Measurements from ENCODE around the gene HINFP.

The HINFP gene, protein sequence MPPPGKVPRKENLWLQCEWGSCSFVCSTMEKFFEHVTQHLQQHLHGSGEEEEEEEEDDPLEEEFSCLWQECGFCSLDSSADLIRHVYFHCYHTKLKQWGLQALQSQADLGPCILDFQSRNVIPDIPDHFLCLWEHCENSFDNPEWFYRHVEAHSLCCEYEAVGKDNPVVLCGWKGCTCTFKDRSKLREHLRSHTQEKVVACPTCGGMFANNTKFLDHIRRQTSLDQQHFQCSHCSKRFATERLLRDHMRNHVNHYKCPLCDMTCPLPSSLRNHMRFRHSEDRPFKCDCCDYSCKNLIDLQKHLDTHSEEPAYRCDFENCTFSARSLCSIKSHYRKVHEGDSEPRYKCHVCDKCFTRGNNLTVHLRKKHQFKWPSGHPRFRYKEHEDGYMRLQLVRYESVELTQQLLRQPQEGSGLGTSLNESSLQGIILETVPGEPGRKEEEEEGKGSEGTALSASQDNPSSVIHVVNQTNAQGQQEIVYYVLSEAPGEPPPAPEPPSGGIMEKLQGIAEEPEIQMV

DNA sequence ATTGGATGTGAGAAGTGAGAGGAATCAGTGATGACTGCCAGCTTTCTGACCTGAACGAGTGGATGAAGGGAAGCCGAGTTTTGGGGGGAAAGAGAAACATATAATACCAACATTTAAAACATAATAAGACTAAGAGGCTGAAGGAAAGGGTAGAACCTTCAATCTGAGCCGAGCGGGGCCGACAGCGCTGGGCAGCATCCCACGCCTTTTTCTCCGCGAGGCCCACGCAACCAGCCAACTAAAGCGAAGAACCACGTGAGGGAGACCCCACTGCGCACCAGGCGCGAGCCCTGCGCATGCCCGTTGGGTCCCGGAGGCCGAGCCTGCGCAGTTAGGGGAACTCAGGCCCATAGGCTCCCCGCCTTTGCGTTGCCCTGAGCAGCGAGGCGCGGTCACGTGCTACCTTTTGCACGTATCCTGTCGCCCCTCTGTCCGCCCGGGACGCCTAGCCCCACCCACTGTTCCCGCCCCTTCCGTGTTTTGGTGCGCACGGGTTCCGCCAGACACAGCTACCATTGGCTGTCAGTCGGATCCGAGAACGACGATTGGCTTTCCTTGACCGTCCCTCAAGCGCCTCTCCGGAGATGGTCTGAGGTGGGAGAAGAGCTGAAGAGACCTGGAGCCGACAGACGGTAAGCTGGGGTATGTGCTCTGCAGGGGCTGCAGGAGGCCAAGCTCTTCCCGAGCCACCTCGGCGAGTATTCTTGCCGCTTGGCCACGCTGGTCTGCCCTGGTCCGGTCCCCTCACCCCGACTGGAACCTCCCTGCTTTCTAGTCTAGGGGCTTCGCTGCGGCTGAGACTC, at the start of gene HINFP:
TSS of gene HINFP (plus strand) at position 573 of the 803 bp plus-strand sequence. CDS start 5,365 bp downstream, outside the sequence.
- peak; percentile 100 for DNase-seq

DNA sequence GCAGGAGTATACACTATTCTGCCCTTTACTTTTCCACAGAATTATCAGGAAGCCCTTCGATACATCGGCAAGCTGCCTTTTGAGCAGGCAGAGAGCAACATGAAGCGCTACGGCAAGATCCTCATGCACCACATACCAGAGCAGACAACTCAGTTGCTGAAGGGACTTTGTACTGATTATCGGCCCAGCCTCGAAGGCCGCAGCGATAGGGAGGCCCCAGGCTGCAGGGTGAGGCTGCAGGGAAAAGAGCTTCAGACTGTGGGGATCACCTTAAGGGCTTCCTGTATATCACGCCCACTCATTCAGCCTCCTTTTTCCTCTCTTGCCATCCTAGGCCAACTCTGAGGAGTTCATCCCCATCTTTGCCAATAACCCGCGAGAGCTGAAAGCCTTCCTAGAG, 43.5 kb upstream of the HINFP start:
- DNase-seq, result no peak

DNA sequence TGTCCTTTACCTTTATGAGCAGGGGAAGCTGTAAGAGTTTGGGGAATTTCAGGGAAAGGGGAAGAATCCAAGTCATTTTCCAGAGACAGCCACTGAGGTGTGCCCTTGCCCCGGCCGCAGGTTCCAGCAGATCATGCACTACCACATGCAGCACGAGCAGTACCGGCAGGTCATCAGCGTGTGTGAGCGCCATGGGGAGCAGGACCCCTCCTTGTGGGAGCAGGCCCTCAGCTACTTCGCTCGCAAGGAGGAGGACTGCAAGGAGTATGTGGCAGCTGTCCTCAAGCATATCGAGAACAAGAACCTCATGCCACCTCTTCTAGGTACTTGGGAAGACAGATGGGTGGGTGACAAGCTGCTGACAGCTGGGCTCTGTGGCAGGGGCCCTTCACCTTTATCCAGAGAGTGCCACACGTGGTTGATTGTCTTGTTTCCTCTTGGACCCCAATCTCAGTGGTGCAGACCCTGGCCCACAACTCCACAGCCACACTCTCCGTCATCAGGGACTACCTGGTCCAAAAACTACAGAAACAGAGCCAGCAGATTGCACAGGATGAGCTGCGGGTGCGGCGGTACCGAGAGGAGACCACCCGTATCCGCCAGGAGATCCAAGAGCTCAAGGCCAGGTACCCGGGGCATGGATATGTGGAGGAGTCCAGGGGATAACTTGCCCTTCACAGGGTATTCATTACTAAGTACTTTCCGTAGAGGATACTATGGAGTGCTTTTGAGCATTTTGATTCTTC, 42.5 kb upstream of the HINFP start:
- DNase-seq, result no peak

DNA sequence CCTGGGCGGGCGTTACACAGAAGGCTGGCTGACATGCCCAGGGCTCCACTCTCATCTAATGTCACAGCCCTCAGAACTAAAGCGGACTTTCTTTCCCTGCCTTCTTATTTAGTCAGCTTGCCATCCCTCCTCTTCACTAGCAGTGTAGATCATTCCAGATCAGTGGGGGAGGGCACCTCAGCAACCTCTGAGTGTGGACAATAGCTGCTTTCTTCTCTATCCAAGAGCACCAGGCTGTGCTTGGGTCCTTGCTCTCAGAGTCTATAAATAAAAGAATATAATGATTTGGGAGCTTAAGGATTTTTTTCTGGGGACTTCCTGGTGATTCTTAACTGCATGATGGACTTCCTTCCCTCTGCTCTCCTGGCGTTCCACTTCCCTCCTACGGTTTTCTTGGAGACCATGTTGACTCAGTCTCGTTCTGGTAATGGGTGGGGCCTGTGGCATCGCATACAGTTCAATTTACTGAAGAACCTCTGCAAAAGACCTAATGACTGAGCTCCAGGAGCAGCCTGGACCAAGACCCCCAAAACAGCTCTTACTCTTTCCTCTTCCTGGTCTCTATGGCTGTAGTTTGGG, 39.6 kb upstream of the HINFP start:
- DNase-seq, result no peak

DNA sequence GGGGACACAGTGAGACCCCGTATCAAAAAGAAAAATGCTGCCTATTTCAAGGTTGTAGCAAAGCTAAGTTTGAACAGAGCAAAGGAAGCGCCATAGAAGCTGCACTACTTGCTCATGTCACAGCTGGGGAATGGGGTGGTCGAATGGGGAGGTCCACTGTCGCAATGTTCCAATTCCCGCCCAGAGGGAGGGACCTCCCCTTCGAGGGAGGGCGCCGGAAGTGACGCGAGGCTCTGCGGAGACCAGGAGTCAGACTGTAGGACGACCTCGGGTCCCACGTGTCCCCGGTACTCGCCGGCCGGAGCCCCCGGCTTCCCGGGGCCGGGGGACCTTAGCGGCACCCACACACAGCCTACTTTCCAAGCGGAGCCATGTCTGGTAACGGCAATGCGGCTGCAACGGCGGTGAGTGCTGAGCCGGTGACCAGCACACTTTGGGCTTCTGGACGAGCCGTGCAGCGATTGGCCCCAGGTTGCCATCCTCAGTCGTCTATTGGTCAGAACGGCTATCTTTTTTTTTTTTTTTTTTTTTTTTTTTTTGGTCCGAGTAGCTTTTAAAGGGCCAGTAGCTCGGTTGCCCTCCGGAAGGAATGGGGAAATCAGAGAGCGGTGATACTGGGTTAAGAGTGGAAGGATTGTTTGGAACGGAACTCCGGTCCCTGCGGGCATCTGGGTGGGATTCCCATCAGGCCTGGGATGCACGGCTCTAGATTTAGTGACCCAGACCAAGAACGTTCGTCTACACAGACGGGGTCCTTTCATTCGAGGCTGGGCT, 36.5 kb upstream of the HINFP start, which contains the start of gene HMBS:
TSS of gene HMBS (plus strand) at position 219 of the 774 bp plus-strand sequence. CDS start at position 372, 153 bp downstream.
- peak; percentile 90 for DNase-seq

DNA sequence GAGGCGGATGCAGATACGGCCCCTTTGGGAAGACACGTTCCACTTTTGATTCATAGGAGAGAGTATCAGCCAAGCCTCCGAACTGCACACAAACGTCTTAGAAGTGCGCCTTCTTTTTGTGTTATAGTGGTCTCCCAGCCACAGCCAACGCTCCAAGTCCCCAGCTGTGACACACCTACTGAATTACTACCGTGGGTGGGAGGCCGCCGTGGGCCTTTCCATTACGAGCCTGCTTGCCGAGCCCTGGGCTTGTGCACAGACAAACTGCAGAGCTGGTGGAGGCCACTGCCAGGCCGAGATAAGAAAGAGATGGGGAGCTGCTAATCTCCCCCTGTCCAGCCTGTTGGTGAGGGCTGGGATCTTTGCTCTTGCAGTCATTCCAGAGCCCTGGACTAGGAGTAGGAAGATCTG, 35.9 kb upstream of the HINFP start:
- peak; percentile 50 for DNase-seq

DNA sequence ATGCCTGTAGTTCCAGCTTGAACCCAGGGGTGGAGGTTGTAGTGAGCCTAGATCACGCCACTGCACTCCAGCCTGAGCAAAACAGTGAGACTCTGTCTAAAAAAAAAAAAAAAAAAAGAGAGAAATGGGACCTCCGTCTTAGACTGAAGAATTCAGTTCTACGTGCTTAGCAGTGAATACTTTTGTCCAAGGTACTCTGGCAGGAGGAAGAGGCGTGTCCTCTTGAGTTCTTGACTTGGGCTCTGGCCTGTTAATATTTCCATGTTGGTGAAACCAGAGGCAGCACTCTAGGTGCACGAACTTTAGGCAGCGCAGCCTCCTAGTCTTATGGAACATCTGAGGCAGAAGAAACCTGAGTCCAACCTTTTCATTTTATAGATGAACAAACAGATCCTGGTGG, 34.3 kb upstream of the HINFP start:
- no peak for DNase-seq

DNA sequence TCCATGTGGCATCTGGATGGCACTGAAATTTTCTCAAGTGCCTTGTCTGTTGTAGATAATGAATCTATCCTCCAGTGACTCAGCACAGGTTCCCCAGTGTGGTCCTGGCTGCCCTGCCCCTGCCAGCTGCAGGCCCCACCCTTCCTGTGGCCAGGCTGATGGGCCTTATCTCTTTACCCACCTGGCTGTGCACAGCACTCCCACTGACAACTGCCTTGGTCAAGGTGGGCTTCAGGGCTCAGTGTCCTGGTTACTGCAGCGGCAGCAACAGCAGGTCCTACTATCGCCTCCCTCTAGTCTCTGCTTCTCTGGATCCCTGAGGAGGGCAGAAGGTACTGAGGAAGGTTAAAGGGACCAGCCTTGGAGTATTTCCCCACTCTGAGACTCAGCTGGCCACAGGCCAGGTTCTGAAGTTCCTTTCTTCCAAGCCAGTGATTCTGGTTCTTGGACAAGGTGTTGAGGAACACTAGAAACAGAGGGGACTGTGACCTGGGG, 33.6 kb upstream of the HINFP start:
- DNase-seq, result no peak

DNA sequence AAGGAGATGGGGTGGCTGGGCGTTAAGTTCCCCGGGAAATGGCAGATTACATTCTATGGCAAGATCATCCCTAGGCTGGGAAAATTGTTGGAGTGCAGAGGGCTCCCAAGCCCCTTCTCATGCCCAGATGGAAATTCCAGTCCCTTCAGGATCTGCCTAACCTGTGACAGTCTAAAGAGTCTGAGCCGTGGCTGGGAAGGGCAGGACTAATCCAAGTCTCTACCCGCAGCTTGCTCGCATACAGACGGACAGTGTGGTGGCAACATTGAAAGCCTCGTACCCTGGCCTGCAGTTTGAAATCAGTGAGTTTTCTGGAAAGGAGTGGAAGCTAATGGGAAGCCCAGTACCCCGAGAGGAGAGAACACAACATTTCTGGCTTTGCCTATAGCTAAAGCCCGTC, 33.0 kb upstream of the HINFP start:
- no peak for DNase-seq

DNA sequence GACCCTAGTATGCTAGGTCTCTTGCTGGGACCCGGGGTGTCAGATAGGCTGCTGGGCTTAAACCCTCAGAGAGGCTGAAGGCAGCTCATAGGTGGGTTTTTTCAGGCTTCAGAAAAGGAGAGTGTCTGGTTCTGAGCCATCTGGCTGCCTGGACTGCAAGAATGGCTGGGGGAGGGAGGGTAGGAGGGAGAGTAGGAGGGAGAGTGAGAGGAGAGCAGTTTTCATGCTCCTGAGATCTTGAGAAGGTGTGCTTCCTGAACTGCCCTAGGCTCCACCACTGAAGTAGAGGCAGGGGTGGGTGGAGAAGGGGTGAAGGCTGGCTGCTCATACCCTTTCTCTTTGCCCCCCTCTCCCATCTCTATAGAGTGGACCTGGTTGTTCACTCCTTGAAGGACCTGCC, 32.1 kb upstream of the HINFP start:
- DNase-seq, result no peak

DNA sequence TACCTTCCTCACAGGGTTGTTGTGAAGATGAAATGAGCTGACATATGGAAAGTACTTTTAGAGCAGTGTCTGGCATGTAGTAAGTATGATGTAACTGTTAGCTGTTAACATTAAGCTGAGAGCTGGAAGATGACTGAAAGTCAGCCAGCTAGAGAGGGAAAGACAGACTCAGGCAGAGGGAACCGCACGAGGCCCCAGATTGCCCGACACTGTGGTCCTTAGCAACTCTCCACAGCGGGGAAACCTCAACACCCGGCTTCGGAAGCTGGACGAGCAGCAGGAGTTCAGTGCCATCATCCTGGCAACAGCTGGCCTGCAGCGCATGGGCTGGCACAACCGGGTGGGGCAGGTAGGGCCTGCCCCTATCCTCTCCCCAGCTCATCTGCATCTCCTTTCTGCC, 30.2 kb upstream of the HINFP start:
- no peak for DNase-seq

DNA sequence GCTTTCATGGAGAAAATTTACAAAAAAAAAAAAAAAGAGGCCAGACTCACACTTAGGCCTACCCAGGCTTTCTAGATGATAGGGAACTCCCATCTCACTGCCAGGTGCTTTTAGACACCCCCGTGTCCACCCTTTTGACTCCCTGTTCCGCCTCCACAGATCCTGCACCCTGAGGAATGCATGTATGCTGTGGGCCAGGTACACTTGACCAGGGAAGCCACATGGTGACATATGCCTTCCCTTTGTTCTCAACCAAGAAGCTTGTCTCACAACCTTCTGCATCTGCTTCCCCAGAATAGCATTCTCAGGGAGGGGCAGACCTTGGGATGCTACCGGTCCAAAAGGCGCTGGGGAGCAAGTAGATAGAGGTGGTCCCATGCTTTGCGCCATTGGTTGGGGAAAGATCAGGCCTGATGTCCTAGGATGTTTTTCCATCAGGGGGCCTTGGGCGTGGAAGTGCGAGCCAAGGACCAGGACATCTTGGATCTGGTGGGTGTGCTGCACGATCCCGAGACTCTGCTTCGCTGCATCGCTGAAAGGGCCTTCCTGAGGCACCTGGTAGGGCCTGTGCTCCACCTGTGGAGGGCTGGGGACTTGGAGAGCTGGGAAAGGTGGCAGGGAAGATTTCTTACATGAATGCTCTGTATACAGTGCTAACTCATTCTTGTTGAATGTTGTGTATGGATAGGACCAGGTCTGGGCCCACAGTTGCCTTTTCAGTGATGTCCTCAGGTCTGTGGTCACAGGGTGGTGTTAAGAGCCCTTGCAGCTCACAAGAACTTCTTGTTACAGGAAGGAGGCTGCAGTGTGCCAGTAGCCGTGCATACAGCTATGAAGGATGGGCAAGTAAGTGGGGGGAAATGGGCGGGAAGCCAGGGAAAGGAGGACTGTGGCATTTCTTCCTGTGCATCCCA, 29.2 kb upstream of the HINFP start:
- DNase-seq, result no peak

DNA sequence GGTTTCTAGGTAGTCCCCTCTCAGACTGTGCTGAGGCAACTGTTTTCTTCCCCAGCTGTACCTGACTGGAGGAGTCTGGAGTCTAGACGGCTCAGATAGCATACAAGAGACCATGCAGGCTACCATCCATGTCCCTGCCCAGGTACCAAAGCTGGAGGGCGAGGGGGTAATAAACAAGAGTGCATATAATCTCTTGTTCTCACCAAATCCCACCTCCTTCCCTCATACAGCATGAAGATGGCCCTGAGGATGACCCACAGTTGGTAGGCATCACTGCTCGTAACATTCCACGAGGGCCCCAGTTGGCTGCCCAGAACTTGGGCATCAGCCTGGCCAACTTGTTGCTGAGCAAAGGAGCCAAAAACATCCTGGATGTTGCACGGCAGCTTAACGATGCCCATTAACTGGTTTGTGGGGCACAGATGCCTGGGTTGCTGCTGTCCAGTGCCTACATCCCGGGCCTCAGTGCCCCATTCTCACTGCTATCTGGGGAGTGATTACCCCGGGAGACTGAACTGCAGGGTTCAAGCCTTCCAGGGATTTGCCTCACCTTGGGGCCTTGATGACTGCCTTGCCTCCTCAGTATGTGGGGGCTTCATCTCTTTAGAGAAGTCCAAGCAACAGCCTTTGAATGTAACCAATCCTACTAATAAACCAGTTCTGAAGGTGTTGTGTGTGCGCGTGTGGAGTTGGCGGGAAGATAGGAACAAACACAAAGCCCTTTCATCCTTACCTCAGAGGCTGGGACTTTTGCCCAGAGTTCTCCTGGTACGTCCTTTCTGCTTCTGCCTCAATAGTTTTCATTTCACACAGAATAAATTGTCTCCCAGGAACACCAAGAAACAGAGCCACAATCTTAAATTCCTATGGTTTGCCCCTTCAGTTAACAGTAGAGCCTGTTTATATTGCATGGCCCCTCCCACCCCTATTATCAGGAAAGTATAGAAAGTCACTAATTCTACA, 28.2 kb upstream of the HINFP start:
- no peak for DNase-seq

DNA sequence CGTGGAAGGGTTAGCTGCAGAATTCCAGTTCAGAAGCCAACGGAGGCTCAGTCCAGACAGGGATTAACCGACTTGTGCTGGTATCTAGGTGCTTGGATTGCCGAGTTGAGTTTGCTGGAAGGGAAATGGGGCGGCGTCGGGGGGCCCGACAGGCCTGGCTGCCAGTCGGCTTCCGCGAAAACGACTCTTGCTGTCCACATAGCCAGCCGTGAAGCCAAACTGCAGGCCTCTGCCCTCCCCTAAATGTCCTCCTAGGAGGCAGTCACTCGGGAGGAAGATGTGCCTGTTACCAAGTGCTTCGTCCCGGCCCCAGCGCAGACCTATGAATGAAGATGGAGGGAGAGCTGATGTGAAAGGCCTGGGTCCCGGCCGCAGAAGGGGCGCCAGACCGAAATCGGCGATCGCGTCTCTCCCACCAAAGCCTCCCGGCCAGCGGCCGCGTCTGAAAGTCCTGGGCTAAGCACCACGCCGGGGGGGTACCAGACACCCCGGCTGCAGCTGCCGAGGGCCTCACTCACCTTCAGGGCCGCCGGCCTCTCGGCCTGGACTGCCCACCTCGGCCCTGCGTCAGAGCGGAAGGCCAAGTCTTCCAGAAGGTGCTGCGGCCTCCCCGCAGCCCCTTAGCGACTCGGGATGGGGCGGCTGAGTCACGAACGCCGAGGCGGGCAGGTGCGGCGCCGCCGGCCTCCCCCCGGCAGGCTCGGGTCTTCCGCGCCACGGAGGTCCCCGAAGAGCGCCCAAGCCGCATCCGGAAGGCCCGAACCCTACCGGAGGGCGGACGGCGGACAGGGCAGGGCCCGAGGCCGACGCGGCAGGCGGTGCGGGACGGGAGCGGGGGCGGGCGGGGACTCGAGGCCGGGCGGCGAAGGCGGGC, 27.2 kb upstream of the HINFP start:
- DNase-seq, result peak; percentile 61

DNA sequence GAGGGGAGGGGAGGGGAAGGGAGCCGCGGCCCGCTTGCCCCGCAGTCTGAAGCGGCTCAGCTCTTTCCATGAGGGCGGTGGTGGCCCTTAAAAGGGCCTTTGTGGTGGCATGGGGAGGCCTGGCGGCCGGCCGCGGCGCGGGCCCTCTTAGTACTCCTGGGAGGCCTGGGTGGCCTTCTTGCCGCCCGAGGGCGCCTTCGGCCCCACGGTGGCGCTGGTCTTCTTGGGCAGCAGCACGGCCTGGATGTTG, 26.6 kb upstream of the HINFP start:
- peak; percentile 70 for DNase-seq

DNA sequence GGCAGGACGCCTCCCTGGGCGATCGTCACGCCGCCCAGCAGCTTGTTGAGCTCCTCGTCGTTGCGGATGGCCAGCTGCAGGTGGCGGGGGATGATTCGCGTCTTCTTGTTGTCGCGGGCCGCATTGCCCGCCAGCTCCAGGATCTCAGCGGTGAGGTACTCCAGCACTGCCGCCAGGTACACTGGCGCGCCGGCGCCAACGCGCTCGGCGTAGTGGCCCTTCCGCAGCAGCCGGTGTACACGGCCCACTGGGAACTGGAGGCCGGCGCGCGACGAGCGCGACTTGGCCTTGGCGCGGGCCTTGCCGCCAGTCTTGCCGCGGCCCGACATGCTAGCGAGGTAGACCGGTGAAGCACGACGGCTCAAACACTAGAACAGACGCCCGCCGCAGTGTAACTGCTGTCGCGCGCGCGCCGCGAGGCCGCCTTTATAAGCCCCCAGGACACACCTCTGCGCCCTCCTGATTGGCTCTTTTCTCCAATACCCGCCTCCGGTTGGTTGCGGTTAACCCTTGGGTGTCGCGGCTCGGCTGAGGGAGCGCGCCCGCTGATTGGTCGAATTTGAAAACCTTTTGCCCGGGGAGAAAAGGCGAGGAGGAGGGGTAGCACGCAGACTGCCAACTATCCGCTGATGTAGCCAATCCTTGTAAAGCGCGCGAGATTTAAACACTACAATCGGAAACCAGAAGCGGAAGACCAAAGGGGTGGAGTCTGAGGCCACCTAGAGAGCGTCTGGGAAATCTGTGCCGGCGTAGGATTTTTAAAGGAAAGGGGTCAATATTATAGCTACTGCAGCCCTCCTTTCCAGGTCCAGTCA, 26.1 kb upstream of the HINFP start:
- DNase-seq, result peak; percentile 100

DNA sequence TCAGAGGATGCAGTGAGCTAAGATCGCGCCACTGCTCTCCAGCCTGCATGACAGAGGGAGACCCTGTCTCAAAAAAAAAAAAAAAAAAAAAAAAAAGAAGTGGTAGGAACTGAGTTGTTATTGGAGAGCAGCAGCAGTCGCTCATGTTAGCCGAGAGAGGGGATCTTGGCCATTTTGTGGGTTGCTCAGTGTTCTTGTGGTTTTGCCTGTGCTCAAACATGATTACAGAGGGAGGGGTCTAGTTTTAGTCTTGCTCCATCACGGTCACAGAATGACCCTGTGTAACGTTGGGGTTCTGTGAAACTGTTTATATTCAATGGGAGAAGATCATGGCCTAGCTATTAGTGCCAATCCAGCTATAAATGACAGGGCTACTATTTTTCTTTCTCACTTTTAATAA, 21.7 kb upstream of the HINFP start:
- no peak for DNase-seq
